GM12872 (cell line): ENCODE results near the gene KCNN3.

Experiments used
- CTCF ChIP-seq: IDR thresholded peaks from 3 replicates; pipeline ENCODE4 v1.5.1; 2011; ENCODE audit warnings: low read depth, mild to moderate bottlenecking, low read length, moderate library complexity; ENCODE audit not compliant: insufficient read depth

Gene KCNN3

GRCh38 chr1:154863315-154864174, 6.5 kb downstream of the KCNN3 start:
- TF ChIP-seq CTCF: peak; percentile 90

GRCh38 chr1:154862907-154863306, 7.2 kb downstream of the KCNN3 start:
- no peak for TF ChIP-seq CTCF

GRCh38 chr1:154861607-154862094, 8.4 kb downstream of the KCNN3 start:
- no peak for TF ChIP-seq CTCF

GRCh38 chr1:154860156-154860870, 9.8 kb downstream of the KCNN3 start:
- TF ChIP-seq CTCF: no peak

- no peak for TF ChIP-seq CTCF
Observed at GRCh38 chr1:154859786-154860155, 10.3 kb downstream of the KCNN3 start.

GRCh38 chr1:154859151-154859785, 10.8 kb downstream of the KCNN3 start:
- no peak for TF ChIP-seq CTCF
